ENCODE results near the gene TENM3. TPM values are rescaled to one million over a fixed set of nuclear protein-coding genes. Genes with fewer than 3 reads are reported as not detected.
A peak's percentile ranks its signal among the peaks of the same experiment; 100 is the strongest.

Gene TENM3
- polyA plus RNA-seq, 1 of the 3 experiments (the other 2 are of a cell fraction), result 10.4 TPM

DNA sequence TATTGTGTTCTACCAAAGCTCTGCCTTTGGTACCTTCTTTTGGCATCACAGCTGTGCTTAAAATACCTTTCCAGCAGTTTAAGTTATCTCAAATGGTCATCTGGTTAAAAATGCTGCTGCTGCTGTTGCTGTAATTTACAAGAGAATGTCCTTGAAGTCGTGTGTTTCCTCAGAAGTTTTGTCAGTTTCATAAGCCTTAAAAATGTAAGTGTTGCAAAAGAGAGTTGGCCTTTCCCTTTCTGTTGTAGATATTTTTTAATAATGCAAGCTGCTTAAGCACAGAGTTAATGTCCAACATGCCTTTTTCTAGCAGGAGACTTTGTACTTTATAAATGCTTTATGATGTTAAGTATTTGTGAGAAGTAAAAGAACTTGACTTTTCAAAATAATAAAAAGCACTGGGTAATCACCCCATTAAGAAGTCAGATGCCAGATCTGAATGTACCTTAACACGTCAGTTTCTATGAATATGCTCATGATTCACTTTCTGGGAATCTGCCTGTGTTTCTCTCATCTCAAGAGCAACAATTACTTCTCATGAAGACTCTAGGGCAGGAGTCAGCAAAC is 35.3 kb upstream of the TENM3 start:
- DNase-seq, result no peak
- H3K27ac ChIP-seq (ENCODE audit: low read depth in 2 of 2, low read length in 1 of 2), result peak overlapping the region; percentile 58 to 71
- H3K9me3 ChIP-seq, result no peaks in the 10 kb centered on the region
- no peaks in the 10 kb centered on the region for H3K36me3 ChIP-seq (replicated peaks in 1 of 2; ENCODE audit: control insufficient read depth in 1 of 2, insufficient read depth in 2 of 2, low read length in 1 of 2)
- H2AFZ ChIP-seq (ENCODE audit: low read depth), result no peak overlapping the region; the same call in 1 of the 2 replicates
- no peaks in the 10 kb centered on the region for H3K9me2 ChIP-seq
- H3K27me3 ChIP-seq (ENCODE audit: insufficient read depth), result no peaks in the 10 kb centered on the region
- H3K4me3 ChIP-seq (ENCODE audit: low read depth in 2 of 2, low read length in 1 of 2), result no peak overlapping the region; a peak in 1 of 4 replicates
- 9% methylated on average over 2 of the region's 2 CpGs for WGBS (ENCODE audit: low lambda C conversion rate)
- H3K4me1 ChIP-seq (ENCODE audit: control insufficient read depth in 1 of 2, insufficient read depth in 2 of 2, low read depth in 1 of 2, low read length in 1 of 2), result peaks cover 3 to 7% of the 10 kb centered on the region in 2 experiments; a peak in 2 of 4 replicates
- H3F3A ChIP-seq (replicated peaks; ENCODE audit: insufficient read depth), result no peaks in the 10 kb centered on the region
- H3K79me2 ChIP-seq (ENCODE audit: insufficient read depth), result no peaks in the 10 kb centered on the region
- ChIA-PET CTCF (interaction anchor here (1.4 kb wide), 1 partner anchor 50 kb away, joined by 3 read pairs; no protein-coding TSS in a partner anchor), POLR2A (no interaction called here)
- peak overlapping the region; percentile 43 for H3K4me2 ChIP-seq
- TF ChIP-seq MEF2A (IDR thresholded peaks at IDR 0.05; ENCODE audit: borderline replicate concordance, low read depth) (peak; percentile 98), JUND (IDR thresholded peaks at IDR 0.05) (peak; percentile 75), TCF12 (IDR thresholded peaks at IDR 0.05) (peak; percentile 45), PBX3 (IDR thresholded peaks at IDR 0.05) (peak; percentile 69), IRF3 (IDR thresholded peaks at IDR 0.05; ENCODE audit: low read depth, low read length) (no peak), TEAD4 (IDR thresholded peaks at IDR 0.05; ENCODE audit: borderline replicate concordance, insufficient read depth) (peak; percentile 31; the same call in 1 of the 2 replicates), GABPA (IDR thresholded peaks at IDR 0.05; ENCODE audit: low read depth) (no peak), FOSL2 (IDR thresholded peaks at IDR 0.05; ENCODE audit: borderline replicate concordance, low read depth) (peak; percentile 79), NFIC (IDR thresholded peaks at IDR 0.05; ENCODE audit: borderline replicate concordance) (peak; percentile 17; the same call in 1 of the 2 replicates)
- no peak overlapping the region; the same call in 1 of the 2 replicates for H3K9ac ChIP-seq
- no peaks in the 10 kb centered on the region for H4K20me1 ChIP-seq (ENCODE audit: insufficient read depth)

DNA sequence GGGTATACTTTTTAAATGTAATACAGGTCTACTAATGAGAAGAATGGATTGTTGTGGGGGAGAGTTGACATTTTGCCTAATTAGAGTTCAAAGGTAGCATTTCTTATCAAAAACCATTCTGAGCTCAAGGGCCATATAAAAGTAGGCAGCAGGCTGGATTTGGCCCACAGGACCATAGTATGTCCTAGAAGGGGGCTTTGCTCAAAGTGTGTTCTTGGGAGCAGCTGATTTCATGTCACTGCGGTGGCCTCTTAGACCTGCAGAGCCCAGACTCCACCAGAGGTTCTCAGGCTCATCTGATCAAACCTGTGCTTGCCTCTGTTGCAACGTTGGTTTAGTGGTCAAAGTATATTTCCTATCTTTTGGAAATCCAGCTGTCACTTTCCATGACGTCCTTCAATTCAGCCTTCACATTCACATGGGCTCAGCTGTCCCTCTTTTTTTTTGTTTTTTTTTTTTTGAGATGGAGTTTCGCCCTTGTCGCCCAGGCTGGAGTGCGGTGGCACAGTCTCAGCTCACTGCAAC is 34.6 kb upstream of the TENM3 start:
- Histone ChIP-seq H3K27ac (ENCODE audit: low read depth in 2 of 2, low read length in 1 of 2) (peak overlapping the region; percentile 58 to 71; a peak in 3 of 4 replicates), H3K9me2 (no peaks in the 10 kb centered on the region), H2AFZ (ENCODE audit: low read depth) (no peak overlapping the region; the same call in 1 of the 2 replicates), H3F3A (replicated peaks; ENCODE audit: insufficient read depth) (no peaks in the 10 kb centered on the region), H3K9ac (no peak overlapping the region), H3K36me3 (replicated peaks in 1 of 2; ENCODE audit: control insufficient read depth in 1 of 2, insufficient read depth in 2 of 2, low read length in 1 of 2) (no peaks in the 10 kb centered on the region), H3K9me3 (no peaks in the 10 kb centered on the region), H3K4me3 (ENCODE audit: low read depth in 2 of 2, low read length in 1 of 2) (no peak overlapping the region; a peak in 1 of 4 replicates), H3K4me1 (ENCODE audit: control insufficient read depth in 1 of 2, insufficient read depth in 2 of 2, low read depth in 1 of 2, low read length in 1 of 2) (peaks cover 3 to 7% of the 10 kb centered on the region in 2 experiments; a peak in 2 of 4 replicates), H4K20me1 (ENCODE audit: insufficient read depth) (no peaks in the 10 kb centered on the region), H3K4me2 (peak overlapping the region; percentile 43), H3K27me3 (ENCODE audit: insufficient read depth) (no peaks in the 10 kb centered on the region), H3K79me2 (ENCODE audit: insufficient read depth) (no peaks in the 10 kb centered on the region)
- ChIA-PET CTCF (interaction anchor here (1.2 to 1.4 kb wide), 2 partner anchors 16 to 50 kb away, joined by 3 read pairs; no protein-coding TSS in a partner anchor), POLR2A (no interaction called here)
- WGBS (ENCODE audit: low lambda C conversion rate), result 87% methylated on average over 6 of the region's 6 CpGs
- no peak for DNase-seq
- TF ChIP-seq ZBTB33 (IDR thresholded peaks at IDR 0.05; ENCODE audit: borderline replicate concordance, low read depth) (no peak), JUND (IDR thresholded peaks at IDR 0.05) (no peak), CHD2 (IDR thresholded peaks at IDR 0.05; ENCODE audit: low read length, partially characterized antibody) (no peak), FOSL2 (IDR thresholded peaks at IDR 0.05; ENCODE audit: borderline replicate concordance, low read depth) (no peak), POLR2AphosphoS5 (IDR thresholded peaks at IDR 0.05; ENCODE audit: low read depth, low read length) (no peak), REST (IDR thresholded peaks at IDR 0.05; ENCODE audit: low read depth, low read length) (no peak), SIN3A (IDR thresholded peaks at IDR 0.05; ENCODE audit: borderline replicate concordance, low read depth, low read length) (no peak), GATA2 (CRISPR knock-in tag; IDR thresholded peaks at IDR 0.05) (no peak), TAF1 (IDR thresholded peaks at IDR 0.05; ENCODE audit: borderline replicate concordance, low read depth, low read length) (no peak), PBX3 (IDR thresholded peaks at IDR 0.05) (no peak), TCF12 (IDR thresholded peaks at IDR 0.05) (no peak)
